DOHH2 (cell line): ENCODE results near the gene TRMT2A.

Source experiments
- H3F3A ChIP-seq: fragments of 200-600 bp; sonication (generic), shearing (Covaris generic); 2 replicates; pipeline ENCODE4 v1.6.0; 2016; ENCODE audit warnings: antibody characterized with exemption, mild to moderate bottlenecking; ENCODE audit not compliant: control insufficient read depth, insufficient read depth
- H3K27ac ChIP-seq: fragments of 200-600 bp; sonication (generic); 2 replicates; pipeline ENCODE4 v1.5.1; 2014; ENCODE audit warnings: low read depth, mild to moderate bottlenecking, low read length, moderate library complexity
- H3K27me3 ChIP-seq: fragments of 200-600 bp; sonication (generic); 2 replicates; pipeline ENCODE4 v1.6.1; 2014; ENCODE audit warnings: mild to moderate bottlenecking, low read length, mixed read lengths; ENCODE audit not compliant: control insufficient read depth
- H3K36me3 ChIP-seq: fragments of 200-600 bp; sonication (generic); 2 replicates; pipeline ENCODE4 v1.6.1; 2014; ENCODE audit warnings: mild to moderate bottlenecking, low read length, moderate library complexity, mixed read lengths; ENCODE audit not compliant: control insufficient read depth
- H3K4me1 ChIP-seq: fragments of 200-600 bp; sonication (generic); 2 replicates; pipeline ENCODE4 v1.6.1; 2014; ENCODE audit warnings: mild to moderate bottlenecking, low read length, mixed read lengths; ENCODE audit not compliant: control insufficient read depth
- H3K4me2 ChIP-seq: fragments of 200-600 bp; sonication (generic); 2 replicates; pipeline ENCODE4 v1.6.0; 2014; ENCODE audit warnings: mild to moderate bottlenecking, low read length, moderate library complexity
- H3K4me3 ChIP-seq: fragments of 200-600 bp; sonication (generic); 2 replicates; pipeline ENCODE4 v1.5.1; 2014; ENCODE audit warnings: mild to moderate bottlenecking, low read length, mixed read lengths
- H3K79me2 ChIP-seq: fragments of 200-600 bp; sonication (generic); 2 replicates; pipeline ENCODE4 v1.6.1; 2014; ENCODE audit warnings: mild to moderate bottlenecking, low read length, mixed read lengths; ENCODE audit not compliant: control insufficient read depth
- H3K9me2 ChIP-seq: fragments of 200-600 bp; sonication (generic); replicated peaks from 2 replicates; pipeline ENCODE4 v1.6.1; 2014; ENCODE audit warnings: mild to moderate bottlenecking, low read length, mixed read lengths; ENCODE audit not compliant: control insufficient read depth
- H3K9me3 ChIP-seq: fragments of 200-600 bp; sonication (generic); 2 replicates; pipeline ENCODE4 v1.6.1; 2014; ENCODE audit warnings: antibody characterized with exemption, low read length, mixed read lengths; ENCODE audit not compliant: control insufficient read depth, insufficient read depth
- H4K20me1 ChIP-seq: fragments of 200-600 bp; sonication (generic); 2 replicates; pipeline ENCODE4 v1.6.0; 2014; ENCODE audit warnings: low read depth, mild to moderate bottlenecking, antibody characterized with exemption, low read length, moderate library complexity; ENCODE audit not compliant: control insufficient read depth, insufficient read depth
- CTCF ChIP-seq: fragments of 200-600 bp; sonication (generic); IDR thresholded peaks from one replicate; pipeline ENCODE4 v1.5.1; 2014; ENCODE audit warnings: antibody characterized with exemption, mild to moderate bottlenecking, low read depth, low read length; ENCODE audit not compliant: poor library complexity, severe bottlenecking
- EZH2phosphoT487 ChIP-seq: fragments of 200-600 bp; sonication (generic); IDR thresholded peaks from 2 replicates; pipeline ENCODE4 v1.6.1; 2017; ENCODE audit warnings: borderline replicate concordance, mild to moderate bottlenecking, antibody characterized with exemption, low read length, moderate library complexity, mixed read lengths

Gene TRMT2A

GRCh38 chr22:20159076-20159475 lies 42.0 kb upstream of the TRMT2A start:
- Histone ChIP-seq H3K27ac (no peak overlapping the region), H3K27me3 (0 out of 2 replicates have a peak, but pooled peaks cover 3% of the 10 kb centered on the region), H3K4me1 (no peaks in the 10 kb centered on the region), H3K4me3 (no peak overlapping the region), H4K20me1 (no peaks in the 10 kb centered on the region), H3K9me3 (no peaks in the 10 kb centered on the region; the same call in 1 of the 2 replicates), H3K36me3 (no peaks in the 10 kb centered on the region), H3K79me2 (no peaks in the 10 kb centered on the region), H3K4me2 (no peak overlapping the region), H3K9me2 (no peaks in the 10 kb centered on the region), H3F3A (no peaks in the 10 kb centered on the region)
- TF ChIP-seq EZH2phosphoT487 (no peak), CTCF (no peak)

DNA sequence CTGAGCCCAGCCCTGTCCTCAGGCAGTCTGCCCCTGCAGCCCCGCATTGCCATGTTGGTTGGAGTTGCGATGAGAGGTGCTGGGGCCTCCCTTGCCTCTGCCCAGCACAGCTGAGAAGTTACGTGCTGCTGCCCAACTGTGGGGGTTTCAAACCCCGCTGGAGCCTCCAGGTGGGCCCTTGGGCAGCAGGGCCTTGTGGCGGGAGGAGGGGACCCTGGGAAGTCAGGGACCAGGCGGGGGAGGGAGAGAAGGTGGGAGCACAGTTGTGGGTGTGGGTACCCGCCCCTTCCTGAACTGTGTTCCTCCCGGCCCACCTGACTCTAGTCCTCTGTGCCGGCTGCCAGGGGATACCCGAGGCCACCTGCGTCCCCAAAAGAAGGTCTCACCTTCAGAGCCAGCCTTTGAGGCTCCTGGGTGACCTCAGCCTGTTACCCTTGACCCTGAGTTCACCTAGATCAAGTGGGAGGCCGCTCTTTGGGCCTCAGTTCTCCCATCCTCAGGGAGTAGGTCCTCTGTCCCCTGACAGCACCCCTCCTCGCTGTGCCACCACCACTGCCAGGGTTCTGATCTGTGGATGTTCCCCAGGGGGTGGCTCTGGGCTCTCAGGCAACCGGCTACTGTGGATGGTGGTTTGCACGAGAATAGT lies 41.5 kb upstream of the TRMT2A start:
- Histone ChIP-seq H3K9me3 (no peaks in the 10 kb centered on the region; the same call in 1 of the 2 replicates), H3K4me3 (no peak overlapping the region), H4K20me1 (no peaks in the 10 kb centered on the region), H3K27ac (no peak overlapping the region), H3K4me2 (no peak overlapping the region), H3K4me1 (no peaks in the 10 kb centered on the region), H3F3A (no peaks in the 10 kb centered on the region), H3K9me2 (no peaks in the 10 kb centered on the region), H3K36me3 (no peaks in the 10 kb centered on the region), H3K27me3 (0 out of 2 replicates have a peak, but pooled peaks cover 3% of the 10 kb centered on the region), H3K79me2 (no peaks in the 10 kb centered on the region)
- TF ChIP-seq EZH2phosphoT487 = no peak
- no peak for TF ChIP-seq CTCF

DNA sequence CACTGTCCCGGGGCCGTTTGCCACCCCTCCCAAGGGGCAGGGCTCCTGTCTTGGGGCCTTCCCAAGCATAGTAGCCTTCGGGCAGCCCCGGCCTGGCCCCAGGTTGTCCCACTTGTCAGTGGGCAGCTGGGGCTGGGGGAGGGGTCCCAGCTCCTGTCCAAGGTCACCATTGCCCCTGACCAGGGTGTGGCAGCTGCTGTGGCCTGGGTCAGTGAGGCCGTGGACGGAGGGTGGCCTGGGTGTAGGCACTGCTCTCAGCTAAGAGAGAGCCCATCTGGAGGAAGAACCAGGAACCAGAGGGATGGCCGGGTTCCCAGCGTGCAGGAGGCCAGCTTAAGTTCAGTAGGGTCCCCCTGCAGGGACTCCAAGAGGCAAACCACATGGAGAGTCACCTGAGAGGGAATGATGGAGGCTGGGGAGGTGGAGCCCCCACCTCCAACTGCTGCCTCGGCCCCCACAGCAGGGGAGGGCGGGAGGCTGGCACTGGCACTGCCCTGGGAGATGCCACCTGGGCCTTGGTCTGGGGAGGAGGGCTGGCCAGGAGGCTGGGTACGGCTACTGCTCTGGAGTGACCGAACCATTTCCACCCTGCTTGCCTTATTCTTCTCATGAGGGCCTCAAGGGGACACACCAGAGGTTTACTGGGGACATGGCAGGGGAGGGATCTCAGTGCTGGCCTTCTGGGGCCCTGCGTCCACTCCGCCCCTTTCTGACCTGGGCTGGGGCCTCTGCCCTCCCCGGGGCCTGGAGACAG lies 40.6 kb upstream of the TRMT2A start:
- H3K4me2 ChIP-seq = no peak overlapping the region
- H3K27me3 ChIP-seq = 0 out of 2 replicates have a peak, but pooled peaks cover 3% of the 10 kb centered on the region
- H3K9me2 ChIP-seq = no peaks in the 10 kb centered on the region
- no peaks in the 10 kb centered on the region; the same call in 1 of the 2 replicates for H3K9me3 ChIP-seq
- no peaks in the 10 kb centered on the region for H3F3A ChIP-seq
- no peaks in the 10 kb centered on the region for H3K79me2 ChIP-seq
- H3K4me3 ChIP-seq = no peak overlapping the region
- H4K20me1 ChIP-seq = no peaks in the 10 kb centered on the region
- TF ChIP-seq EZH2phosphoT487 (no peak), CTCF (no peak)
- H3K4me1 ChIP-seq = no peaks in the 10 kb centered on the region
- no peaks in the 10 kb centered on the region for H3K36me3 ChIP-seq
- H3K27ac ChIP-seq = no peak overlapping the region
